ENCODE measurements around the gene PTF1A.
"Not testable (repeated sequence)": the region's sequence is repeated elsewhere in the genome, so short reads cannot be mapped to it uniquely, and the experiment has no call there.

The PTF1A gene

GRCh38 chr10:23203369-23204325 lies 11.5 kb downstream of the PTF1A start:
- DNase-seq (ENCODE audit: low read depth in 2 of 2): no peak

- DNase-seq (ENCODE audit: low read depth in 2 of 2): no peak
Measured at GRCh38 chr10:23204773-23205172, 12.7 kb downstream of the PTF1A start.

- DNase-seq (ENCODE audit: low read depth in 2 of 2): no peak
Measured at GRCh38 chr10:23205972-23206642, 14.0 kb downstream of the PTF1A start.

- no peak for DNase-seq (ENCODE audit: low read depth in 2 of 2)
Measured at GRCh38 chr10:23217471-23217870, 25.4 kb downstream of the PTF1A start.

- DNase-seq (ENCODE audit: low read depth in 2 of 2): no peak
Measured at GRCh38 chr10:23230582-23230981, 38.5 kb downstream of the PTF1A start.

GRCh38 chr10:23238015-23238414 lies 45.9 kb downstream of the PTF1A start:
- DNase-seq (ENCODE audit: low read depth in 2 of 2): no peak

GRCh38 chr10:23241779-23242178 lies 49.7 kb downstream of the PTF1A start:
- not testable (repeated sequence) for DNase-seq (ENCODE audit: low read depth in 2 of 2)
